Smooth muscle cell of the brain vasculature (primary cell): ENCODE results near the gene TMEM115.

Experiments
- DNase-seq: peaks from one replicate; pipeline ENCODE4 v3.0.0-alpha.2; 2012; ENCODE audit warnings: low read depth, low spot score

Gene TMEM115

GRCh38 chr3:50378024-50378423, 18.7 kb upstream of the TMEM115 start:
- DNase-seq: no peak

GRCh38 chr3:50375258-50375931, 16.1 kb upstream of the TMEM115 start:
- no peak for DNase-seq

DNA sequence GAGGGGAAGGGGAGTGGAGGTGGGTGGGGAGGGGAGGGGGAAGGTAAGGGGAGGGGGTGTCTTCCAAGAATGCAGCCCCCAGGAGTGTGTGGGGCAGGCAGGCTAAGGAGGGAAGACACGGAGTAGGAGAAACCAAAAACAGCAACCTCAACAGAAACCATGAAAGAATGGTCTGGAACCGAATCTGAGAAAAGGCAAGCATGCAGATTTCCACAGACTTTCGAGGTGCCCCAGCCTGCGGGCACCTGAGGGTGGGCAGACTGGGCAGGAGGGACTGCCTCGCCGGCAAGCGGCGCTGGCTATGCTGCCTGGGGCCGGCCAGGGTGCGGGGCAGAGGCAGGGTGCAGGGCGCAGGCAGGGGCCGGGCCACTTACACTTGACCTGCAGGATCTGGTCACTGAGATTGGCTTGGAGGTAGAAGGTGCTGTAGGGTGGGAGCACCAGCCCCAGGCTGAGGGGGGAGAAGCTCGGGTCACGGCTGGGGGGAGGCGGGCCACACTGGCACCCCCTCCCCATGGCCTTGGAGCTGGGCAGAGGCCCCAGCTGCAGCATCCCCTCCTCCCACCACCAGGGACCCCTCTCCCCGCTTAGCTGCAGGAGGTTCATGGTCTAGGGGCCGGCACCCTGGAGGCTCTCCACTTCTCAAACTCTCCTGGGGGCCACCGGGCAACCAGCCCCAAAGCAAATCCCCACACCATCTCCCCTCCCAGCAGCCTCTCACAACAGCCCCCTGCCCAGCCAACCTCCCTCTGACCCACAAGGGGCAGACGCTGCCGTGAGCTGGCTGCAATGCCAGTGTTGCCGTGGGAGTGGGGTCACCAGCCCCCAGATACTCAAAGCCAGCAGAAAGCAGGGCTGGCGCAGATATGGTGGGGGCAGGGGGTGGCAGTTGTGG, 15.3 kb upstream of the TMEM115 start:
- DNase-seq: no peak

DNA sequence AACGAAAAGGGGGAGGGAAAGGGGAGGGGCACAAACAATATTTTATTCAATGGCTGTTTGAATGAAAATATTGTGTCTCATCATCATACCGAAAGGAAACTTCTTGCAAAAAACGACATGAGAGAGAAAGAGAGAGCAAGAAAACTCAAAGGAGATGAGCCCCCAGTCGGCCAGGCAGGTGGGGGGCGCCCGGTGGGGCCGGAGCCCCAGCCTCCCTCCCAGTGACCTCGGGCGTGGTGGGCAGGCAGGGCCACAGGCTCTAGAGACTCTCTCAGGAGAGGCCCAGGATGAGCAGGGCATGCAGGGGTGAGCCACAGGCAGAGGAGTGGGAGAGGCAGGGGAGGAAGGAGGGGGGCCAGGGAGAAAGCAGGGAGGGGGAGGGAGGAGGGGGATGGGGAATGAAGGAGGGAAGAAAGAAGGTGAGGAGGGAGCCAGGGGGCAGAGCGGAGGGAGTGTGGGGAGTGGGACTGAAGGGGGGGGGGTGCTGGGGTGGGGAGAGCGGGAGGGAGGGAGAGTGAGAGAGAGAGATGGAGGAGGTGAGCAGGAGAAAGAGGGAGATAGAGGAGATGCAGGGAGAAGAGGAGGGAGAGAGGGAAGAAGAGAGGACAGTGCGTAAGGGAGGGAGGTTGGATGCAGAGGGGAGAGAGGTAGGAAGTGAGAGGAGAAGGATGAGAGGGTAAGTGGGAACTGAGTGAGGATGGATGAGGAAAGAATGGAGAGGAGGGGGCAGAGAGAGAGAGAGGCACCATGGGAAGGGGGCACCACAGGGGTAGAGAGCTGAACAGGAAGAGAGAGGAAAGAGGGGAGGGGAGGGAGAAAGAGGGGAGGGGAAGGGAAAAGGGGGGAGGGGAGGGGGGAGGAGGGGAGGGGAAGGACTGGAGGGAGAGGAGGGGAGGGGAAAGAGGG, 14.1 kb upstream of the TMEM115 start:
- no peak for DNase-seq

GRCh38 chr3:50372349-50372748, 13.0 kb upstream of the TMEM115 start:
- no peak for DNase-seq

DNA sequence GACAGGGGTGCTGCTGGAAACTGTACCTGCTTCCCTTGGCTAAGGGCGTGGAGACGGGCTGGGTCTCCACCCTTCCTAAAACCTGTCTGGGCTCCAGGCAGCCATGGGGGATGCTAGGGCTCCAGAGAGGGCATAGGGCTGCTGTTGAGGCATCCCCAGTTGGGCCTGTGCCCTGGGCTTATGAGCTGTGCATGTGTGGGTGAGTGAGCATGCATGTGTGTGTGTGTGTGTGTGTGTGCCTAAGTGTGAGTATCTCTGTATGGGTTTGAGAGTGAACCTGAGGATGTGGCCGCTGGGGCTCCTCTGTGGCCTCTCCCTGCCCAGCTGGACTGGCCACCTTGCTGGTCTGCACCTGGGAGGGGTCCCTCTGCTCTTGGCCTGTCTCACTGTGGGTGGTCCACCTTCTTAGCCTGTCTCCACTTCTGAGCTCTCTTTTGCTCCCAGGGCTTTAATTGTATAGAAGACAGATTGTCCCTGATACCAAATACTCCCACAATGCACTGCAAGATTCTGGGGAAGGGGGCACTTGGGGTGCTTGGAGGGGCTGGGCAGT, 11.9 kb upstream of the TMEM115 start:
- DNase-seq: no peak

GRCh38 chr3:50370594-50370993, 11.3 kb upstream of the TMEM115 start:
- no peak for DNase-seq

DNA sequence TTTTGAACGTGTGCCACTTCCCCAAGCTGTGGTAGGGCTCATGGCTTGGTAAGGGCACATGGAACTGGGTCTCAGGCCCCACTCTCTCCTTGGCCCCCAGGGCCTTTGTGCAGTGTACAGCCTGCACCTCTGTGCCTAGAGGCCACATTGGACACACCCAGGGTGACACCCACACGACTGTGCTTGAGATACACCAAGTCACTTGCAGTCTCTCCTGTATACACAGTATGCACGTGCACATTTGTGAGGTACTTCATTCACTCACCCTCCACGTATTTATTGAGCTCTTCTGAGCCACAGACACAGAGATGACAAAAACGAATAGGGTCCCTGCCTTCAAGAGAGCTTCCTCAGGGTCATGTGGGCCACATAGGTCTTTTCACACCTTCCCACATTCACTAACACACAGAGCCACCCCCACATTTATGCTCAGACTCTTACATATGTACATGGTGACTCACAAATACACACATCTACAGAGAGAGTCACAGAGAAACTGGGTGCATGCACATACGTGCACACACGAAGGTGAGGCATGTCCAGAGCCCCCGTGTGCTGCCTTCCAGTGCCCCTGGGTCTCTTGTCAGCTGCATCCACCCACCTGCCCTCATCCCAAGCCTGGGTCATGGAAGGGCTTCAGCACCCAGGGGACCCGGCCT, 9.8 kb upstream of the TMEM115 start:
- DNase-seq: no peak

GRCh38 chr3:50365842-50366220, 6.5 kb upstream of the TMEM115 start:
- DNase-seq: no peak

DNA sequence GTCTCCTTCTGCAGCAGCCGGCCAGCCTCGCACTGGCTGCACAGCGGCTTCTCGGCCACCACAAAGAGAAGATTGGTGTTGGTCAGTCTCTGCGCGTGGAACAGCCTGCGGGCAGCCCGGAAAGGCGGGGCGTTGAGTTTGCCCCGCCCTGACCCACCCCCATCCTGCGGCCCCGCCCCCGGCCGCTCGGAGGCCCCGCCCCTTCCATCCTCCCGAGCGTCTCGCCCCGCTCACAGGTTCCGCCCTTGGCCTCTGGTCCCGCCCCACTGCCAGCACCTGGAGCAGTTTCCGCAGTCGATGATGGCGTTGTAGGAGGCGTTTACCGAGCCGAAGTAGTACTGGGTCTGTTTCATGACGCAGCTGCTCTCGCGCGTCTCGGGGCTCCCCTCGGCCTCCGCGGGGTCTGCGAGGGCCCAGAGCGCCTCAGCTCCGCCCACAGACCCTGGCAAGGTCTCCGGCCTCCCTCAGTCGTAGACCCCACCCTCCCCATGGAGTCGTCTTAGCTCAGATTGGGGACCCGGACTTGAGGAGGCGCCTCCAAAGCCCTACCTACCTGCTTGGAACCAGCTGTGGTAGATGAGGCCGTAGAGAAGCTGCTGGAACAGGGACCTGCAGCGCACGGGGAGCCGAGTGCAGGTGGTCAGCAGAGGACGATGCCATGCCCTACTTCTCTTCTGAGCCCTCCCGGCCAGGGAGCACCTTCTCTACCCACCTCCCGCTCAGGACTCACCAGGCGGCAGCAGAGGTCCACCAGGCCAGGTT, 5.9 kb upstream of the TMEM115 start:
- DNase-seq: no peak

GRCh38 chr3:50364573-50365079, 5.3 kb upstream of the TMEM115 start:
- no peak for DNase-seq

- DNase-seq: no peak
Observed at GRCh38 chr3:50359760-50360110, 414 bp upstream of the TMEM115 start.

DNA sequence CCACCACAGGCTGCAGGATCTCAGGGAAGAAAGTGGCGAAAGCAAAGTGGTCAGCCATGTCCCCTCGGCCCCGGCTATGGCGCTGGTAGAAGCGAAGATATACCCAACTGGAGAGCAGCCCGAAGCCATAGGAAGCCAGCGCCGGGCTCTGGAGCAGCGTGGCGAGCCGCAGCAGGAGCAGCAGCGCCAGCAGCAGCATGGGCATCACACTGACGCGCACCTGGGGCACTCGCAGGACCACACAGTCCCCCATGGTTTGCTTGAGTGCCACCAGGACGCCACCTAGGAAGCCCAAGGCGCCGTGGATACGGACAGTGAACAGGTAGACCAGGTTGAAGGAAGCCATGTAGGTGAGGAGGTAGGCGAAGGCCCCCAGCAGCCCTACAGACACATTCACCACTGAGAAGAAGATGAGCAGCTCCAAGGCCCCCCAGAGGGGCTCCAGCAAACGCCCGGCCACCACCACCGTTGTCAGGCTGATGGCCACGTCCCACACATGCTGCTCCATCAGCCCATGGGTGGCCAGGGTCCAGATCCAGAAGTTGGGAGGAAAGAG, 888 bp downstream of the TMEM115 start:
- DNase-seq: no peak

DNA sequence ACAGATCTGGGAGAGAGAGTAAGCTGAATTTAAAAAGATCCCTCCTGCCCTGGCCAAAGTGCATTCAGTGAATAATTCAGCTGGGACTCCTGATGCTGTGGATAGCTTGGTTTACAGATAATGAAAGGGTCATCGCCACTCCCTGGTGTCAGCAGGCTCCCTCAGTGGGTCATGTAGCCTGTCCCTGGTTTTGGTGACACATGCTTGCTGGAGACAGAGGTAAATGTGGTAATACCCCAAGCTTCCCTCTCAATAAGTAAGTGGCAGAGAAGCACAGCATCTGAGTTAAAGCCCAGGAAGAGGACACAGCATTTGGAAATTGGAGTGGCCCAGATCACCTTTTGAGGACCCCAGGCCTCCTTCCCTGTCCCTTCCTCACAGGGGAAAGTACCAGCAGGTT, 1.8 kb downstream of the TMEM115 start:
- DNase-seq: no peak

DNA sequence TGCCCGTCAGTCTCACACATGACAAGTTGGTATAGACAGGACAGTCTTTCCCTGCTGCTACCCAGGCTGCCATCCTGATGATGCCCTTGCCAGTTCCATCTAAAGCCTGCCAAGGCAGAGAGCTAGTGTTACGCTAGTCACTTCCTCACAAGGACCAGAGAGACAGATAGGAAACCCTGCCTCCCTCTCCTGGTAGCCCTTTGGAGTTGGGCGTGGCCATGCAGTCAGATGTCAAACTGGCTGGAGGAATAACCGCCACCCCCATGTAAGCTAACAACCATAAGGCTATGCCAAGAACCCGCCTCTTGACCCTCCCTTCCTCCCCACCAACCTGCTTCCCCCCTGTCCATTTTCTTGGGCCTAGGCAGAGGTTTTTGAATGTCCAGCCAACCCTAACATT, 2.8 kb downstream of the TMEM115 start:
- no peak for DNase-seq

DNA sequence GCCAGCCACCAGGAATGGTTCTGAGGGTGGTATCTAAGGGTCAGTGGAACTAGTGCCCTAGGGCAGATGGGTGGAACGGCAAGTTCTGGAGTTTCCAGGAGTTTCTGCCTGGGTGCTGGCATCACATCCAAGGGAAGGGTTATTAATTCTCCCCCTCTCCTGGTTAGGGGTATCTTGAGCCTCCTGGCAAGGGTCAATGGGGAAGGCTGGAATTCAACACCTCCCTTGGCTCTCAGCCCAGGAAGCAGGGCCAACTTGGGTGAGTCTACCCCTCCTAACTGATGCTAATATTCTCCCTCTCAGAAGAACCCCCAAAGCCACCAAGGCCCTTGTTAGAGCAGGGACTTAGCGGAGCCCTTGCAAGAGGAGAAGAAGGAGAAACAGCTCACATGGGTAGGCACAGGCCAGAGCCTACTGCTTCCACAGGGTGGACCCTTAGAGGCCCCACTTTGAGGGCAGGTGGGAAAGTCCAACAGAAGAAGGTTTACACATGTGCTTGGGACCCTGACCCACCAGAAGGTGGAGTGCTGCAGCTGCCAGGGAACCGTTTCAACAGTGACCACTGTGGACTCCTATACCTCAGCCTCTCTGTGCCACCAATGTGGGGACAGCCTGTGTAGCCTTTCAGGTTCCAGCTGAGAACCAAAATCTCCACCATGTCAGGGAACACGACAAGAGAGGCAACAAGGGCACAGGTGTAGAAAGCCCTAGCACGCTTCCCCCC, 3.3 kb downstream of the TMEM115 start:
- no peak for DNase-seq

DNA sequence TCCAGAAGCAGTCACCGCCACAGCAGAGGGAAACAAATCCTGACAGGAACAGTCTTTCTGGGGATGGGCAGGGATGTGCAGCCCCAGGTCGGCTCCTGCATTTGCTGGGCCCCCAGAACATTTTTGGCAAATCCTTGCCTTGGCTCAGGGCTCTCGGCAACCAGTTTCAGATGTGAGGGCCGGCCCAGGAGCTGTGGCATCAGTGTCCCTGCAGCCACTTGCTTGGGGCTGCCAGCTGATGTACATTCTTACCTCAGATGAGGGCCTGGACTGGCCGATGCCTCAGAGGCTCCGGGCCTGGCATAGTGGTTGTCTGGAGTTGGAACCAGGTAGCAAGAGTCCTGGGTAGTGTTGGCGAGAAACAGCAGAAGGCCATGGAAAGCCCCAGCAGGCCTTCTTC, 4.5 kb downstream of the TMEM115 start:
- DNase-seq: no peak

DNA sequence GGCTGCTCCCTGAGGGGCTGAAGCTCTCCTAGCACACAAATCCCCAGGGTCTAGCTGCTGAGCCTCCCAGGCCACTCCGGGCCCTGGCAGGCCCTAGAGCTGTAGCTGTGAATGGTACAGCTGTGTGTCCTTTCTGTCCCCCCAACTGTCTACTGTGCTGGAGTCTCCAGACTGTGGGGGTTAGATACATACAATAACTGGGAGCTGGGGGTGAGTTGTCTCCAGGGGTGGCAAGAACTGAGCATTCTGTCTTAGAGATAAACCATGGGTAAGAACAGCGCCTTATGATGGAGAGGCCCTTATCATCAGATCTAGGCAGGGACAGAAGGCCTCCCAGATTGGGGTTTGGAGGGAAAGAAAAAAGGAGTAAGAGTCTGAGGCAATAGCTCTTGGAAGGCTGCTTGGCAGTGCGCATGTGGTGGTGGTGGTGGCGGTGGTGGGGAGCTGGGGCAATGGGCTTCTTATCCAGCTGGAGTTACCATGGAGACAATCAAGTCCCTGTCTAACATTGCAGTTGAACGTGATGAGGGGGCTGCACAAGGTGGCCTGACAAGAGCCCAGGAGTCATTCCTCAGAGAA, 5.0 kb downstream of the TMEM115 start:
- no peak for DNase-seq
